AG09309 (cell line): ENCODE data around the gene PEAR1.

Source experiments
- DNase-seq: peaks from one replicate; pipeline ENCODE4 v3.0.0-alpha.2; 2010; ENCODE audit warnings: low read depth
- H3K4me3 ChIP-seq: 2 replicates; pipeline ENCODE4 v1.5.1; 2011; ENCODE audit warnings: mild to moderate bottlenecking, low read depth, low read length, moderate library complexity; ENCODE audit not compliant: control insufficient read depth
- CTCF ChIP-seq: IDR thresholded peaks from 2 replicates; pipeline ENCODE4 v1.5.1; 2011; ENCODE audit warnings: mild to moderate bottlenecking, low read depth, low read length, inconsistent platforms; ENCODE audit not compliant: insufficient read depth, control insufficient read depth; ENCODE audit errors: missing control alignments

PEAR1 gene

GRCh38 chr1:156864796-156865195 lies 28.7 kb upstream of the PEAR1 start:
- H3K4me3 ChIP-seq: no peak overlapping the region
- no peak for DNase-seq
- no peak for TF ChIP-seq CTCF

DNA sequence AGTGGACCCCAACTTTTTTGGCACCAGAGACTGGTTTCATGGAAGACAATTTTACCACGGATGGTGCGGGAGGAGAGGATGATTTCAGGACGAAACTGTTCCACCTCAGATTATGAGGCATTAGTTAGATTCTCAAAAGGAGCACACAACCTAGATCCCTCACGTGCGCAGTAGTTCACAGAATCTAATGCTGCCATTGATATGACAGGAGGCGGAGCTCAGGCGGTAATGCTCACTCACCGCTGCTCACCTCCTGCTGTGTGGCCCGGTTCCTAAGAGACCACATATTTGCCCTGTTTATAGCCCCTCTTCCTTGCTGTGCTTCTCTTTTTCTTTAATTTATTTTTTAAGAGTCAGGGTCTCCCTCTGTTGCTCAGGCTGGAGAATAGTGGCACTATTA lies 28.3 kb upstream of the PEAR1 start:
- TF ChIP-seq CTCF: no peak
- H3K4me3 ChIP-seq: no peak overlapping the region
- DNase-seq: no peak

GRCh38 chr1:156865865-156866248 lies 27.7 kb upstream of the PEAR1 start:
- no peak for DNase-seq
- no peak overlapping the region for H3K4me3 ChIP-seq
- TF ChIP-seq CTCF: no peak

DNA sequence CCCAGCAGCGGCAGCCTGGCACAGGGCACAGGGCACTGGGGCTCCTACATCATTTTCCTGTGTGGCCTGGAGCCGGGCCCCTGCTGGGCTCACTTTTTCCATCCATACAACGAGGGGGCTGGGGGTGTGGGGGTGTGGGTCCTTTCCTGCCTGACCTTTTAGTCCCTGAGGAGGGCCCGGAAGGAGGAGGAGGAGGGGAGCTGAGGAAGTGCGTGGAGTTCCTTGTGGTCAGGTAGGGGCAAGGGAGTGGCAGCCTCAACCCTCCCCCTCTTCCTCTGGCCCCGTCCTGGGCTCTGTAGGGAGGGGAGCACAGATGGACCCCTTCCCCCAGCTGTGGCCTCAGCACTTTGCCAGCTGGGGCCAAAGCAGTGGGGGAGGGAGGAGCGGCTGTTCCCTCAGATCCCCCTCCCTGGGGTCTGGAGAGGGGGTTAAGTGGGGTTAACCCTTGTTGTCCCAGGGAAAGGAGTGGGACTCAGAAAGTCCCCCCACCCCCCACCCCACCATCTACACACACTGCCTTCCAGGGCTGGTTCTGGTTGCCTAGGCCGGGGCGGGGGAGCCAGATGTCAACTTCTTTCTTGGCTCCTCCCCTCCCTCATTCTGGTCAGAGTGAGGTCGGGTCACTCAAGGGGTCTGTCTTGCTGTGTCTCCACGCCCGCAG lies 27.1 kb upstream of the PEAR1 start:
- no peak overlapping the region for H3K4me3 ChIP-seq
- no peak for TF ChIP-seq CTCF
- DNase-seq: no peak

DNA sequence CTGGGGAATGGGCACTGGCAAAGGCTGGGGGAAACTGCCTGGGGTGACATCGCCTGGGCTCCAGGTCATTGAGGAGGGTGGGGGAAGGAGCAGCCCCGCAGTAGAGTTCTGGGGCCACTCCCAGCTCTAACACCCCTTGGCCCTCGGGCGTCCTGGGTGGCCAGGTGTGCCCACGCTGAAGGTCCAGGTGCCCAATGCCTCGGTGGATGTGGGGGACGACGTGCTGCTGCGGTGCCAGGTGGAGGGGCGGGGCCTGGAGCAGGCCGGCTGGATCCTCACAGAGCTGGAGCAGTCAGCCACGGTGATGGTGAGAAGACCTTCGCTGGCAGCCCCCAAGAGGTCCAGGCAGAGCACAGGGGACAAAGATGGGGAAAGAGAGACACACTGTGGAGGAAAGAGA lies 25.2 kb upstream of the PEAR1 start:
- no peak for TF ChIP-seq CTCF
- no peak for DNase-seq
- H3K4me3 ChIP-seq: no peak overlapping the region

DNA sequence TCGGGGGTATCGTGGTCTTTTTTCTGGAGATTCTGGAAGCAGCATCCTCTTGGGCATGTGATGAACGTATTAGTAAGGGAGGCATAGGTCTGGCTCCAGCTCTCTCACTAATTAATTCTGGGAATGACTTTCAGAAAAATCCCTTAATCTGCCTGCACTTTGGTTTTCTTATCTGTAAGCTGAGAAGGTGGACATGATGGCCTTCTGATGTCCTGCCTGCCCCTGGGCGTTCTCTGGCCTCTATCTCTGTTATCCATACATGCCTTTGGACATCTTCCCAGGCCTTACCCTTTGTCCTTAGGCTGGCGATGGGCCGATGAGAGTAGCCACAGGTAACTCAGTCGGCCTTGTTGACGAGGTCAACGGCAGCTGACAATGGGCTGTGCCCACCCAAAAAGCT lies 24.1 kb upstream of the PEAR1 start:
- TF ChIP-seq CTCF: no peak
- no peak overlapping the region for H3K4me3 ChIP-seq
- no peak for DNase-seq

GRCh38 chr1:156873659-156874058 lies 19.9 kb upstream of the PEAR1 start:
- H3K4me3 ChIP-seq: no peak overlapping the region
- DNase-seq: no peak
- no peak for TF ChIP-seq CTCF
